Activated T-helper 9 cell treated with anti-CD3 and anti-CD28 coated beads, Interleukin-2, amount 50 U/mL, for 16 hours (primary cell): Measurements from ENCODE around the gene CCDC33.

ENCODE experiments used
- DNase-seq: peaks from one replicate; pipeline ENCODE4 v3.0.0-alpha.2; 2020; ENCODE audit warnings: low read depth

Gene CCDC33

DNA sequence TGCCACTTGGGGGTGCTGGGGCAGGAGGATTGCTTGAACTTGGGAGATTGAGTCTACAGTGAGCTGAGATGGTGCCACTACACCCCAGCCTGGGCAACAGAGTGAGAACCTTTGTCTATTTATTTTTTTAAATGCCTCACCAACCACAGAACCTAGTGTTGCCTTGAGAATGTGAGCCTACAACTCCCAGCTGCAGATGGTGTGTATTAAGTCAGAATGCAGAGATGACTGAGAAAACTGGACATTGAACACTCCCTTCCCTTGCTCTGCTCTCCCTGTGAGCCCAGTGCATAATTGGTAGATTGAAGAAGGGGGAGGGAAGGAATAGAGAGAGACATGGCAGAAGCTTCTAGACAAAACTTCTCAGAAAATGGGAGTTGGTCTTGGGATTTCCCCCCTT is 53.5 kb downstream of the CCDC33 start:
- DNase-seq = no peak

DNA sequence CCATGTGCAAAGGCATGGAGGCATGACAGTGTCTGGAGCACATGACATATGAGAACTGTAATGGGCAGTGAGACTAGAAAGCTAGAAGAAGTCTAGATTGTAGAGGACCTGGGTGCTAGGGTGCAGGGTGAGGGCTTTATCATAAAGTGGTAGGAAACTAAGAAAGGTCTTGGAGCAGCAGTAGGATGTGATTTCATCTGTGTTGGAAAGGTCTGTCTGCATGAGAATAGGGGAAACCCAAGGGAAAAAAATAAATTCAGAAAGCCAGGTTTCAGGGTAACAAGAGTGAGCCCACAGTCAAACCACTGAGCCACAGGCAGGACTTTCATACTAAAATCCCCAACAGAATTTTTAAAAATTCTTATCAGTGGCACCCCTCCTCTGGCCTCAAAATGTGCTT is 54.5 kb downstream of the CCDC33 start:
- no peak for DNase-seq

DNA sequence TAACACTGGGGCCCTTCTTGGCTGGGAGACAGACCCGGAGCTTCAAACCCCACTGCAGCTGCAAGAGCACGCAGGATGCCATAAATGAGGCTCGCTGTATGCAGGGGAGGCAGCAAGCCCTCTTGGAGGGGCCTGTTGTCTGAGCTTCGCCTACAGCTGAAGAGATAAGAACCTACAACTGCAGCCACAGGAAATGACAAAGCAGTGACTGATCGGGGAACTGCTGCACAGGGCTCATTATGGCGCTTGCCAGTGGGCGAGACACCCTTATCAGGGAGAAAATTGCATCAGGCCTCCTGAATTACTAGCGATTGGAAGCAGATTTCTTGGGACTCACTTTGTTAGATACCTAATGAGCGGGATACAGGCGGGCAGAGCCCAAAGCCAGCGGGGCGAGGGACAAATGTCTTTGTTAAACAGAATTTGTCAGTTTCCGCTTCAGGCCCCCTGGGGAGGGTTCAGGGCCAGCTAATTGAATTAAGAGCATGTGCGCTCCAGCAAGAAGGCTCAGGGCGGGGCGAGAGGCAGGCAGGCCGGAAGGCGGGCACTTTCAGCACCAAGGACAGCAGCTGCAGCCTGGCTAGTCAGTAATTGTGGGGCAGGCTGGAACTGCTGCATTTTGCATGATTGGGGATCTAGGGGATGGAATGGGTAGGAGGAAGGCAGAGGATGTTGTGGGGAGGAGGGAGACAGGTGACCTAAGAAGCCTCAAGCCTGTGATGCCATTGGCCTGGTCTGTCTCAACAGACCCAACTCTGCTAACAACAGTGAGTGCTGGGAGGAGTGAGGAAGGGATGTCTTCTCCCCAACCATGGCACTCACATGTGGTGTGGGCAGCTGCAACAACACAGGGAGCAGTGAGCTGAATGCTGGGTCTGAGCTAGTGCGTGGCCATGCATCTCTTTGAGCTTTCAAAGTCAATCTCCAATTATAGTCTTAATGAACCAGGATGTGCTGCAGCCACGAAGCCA is 55.3 kb downstream of the CCDC33 start:
- peak; percentile 21 for DNase-seq

DNA sequence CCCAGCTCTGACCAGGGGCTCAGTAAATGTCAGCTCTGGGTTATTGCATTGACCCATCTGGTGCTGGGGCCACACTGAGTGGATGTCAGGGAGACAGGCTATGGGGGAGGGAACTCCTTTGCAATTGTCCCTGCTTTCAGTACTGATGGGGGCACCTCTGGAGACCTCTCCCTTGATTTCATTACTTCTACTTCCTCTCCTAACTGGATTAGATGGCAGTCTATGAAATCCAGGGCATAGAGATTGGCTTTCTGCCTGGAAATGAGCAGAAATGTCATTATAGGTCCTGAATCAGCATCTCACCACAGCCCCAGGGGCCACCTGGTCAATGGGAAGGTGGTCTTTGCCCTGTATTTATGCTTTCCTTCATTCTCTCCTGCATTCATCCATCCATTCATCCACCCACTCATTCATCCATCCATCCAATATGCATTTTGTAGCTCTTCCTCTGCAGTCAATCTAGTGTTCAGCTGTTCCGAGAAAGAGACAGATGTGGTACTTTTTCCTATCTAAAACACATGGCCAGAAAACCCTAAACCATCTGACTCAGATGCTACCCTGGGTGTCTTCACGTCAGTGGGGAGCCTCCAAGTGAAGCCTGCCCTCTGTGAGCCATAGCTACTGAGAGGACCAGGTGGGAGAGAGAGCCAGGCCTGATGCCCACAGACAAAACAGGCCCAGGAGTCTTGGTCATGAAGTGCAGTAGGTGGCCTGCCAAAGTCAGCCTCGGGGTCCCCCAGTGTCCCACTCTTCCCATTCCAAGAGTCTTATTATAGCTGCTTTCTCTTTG is 57.1 kb downstream of the CCDC33 start:
- DNase-seq = no peak

DNA sequence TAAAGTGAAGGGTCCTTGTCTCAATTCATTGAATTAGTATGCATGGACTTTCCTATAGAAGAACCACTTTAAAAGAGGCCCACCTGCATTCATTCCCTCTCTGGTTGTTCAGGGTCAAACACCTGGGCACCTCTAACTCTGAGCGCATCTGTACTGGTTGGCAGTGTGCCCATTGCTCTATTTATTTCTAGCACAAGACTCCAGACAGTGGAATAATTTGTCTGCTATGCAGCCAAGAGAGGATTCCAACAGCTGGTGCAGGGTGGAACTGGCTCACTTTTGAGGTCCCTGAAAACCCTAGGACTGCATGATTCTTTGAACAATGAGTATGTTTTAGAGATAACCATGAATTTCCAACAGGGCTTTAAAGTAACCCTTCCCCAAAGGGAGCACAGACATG is 57.9 kb downstream of the CCDC33 start:
- DNase-seq = no peak

- no peak for DNase-seq
Observed at GRCh38 chr15:74295800-74296199, 59.7 kb downstream of the CCDC33 start.

DNA sequence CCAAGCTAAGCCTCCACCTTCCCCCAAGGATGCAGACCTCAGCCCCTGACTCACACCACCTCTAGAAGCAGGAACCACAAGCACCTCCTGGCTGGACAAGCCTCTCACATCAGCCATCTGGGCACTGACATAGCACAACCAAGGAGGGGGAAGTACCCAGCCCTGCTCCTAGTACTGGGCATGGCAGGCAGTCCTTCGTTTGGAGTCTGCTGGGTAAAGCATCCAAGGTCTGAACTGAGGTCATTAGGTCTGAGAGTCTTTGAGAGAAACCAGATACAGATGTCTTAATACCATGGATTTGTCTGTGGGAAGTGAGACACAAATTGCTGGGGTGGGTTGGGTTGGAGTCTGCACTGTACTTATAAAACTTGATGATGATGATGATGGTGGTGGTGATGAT is 61.8 kb downstream of the CCDC33 start:
- DNase-seq = no peak

DNA sequence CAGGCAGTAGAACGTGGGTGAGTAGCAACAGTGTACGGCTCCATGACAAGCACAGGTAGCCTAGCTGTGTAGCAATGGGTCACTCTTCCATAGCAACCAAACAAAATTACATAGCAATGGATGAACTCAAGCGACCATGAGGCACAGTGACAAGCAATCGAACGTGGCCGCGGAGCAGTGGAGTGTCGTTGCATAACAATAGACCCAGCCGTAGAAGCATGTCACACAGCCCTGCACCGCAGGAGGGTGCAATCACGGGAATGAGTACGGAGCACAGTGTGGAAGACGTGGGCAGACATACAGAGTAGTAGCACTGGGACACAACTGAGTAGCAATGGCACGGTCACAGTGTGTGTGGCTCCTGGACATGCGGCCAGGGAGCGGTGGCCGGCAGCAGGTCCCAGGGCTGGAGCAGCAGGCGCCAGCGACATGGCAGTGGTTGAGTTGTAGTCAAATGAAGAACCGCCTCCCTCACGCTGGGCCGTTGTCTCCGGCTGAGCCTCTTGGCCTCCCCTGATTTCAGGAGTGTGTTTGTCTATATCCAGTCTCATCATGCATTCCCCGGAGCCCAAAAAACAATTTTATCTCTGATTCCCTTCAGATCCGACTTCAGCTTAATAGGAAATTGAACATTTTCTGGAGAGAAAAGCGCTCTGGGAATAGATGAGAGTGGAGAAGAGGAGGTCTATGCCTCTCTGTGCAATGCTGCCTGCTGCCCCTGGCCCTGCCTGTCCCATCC is 64.1 kb downstream of the CCDC33 start:
- DNase-seq = no peak

GRCh38 chr15:74301583-74302361 is 65.6 kb downstream of the CCDC33 start:
- DNase-seq = no peak

GRCh38 chr15:74302821-74303359 is 66.8 kb downstream of the CCDC33 start:
- DNase-seq = no peak

DNA sequence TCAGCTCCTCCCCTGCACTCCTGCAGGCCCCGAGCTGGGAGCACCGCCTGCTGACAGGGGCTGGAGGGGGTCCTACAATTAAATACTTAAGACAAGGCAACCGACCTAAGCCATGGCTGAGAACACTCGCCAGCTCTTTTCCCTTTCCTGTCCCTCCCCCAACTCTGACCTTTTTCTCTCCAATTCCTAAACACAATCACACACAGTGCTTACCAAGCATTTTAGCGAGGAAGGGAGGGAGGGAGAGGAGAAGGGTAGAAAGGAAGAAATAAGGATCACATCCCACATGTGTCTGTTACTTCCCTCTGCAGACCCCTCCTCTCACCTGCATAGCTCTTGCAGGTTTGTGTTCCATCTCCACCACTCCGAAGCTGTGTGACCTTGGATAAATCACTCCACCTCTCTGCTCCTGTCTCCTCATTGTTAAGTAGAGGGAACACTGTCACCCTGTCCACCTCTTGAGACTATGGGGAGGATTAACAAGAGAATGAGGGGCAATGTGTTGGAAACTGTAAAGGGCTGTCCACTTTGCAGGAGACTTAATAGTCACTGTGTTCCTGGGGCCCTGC is 67.7 kb downstream of the CCDC33 start:
- DNase-seq = no peak

GRCh38 chr15:74304431-74304830 is 68.3 kb downstream of the CCDC33 start:
- DNase-seq = no peak

- no peak for DNase-seq
Observed at GRCh38 chr15:74305687-74306086, 69.6 kb downstream of the CCDC33 start.

DNA sequence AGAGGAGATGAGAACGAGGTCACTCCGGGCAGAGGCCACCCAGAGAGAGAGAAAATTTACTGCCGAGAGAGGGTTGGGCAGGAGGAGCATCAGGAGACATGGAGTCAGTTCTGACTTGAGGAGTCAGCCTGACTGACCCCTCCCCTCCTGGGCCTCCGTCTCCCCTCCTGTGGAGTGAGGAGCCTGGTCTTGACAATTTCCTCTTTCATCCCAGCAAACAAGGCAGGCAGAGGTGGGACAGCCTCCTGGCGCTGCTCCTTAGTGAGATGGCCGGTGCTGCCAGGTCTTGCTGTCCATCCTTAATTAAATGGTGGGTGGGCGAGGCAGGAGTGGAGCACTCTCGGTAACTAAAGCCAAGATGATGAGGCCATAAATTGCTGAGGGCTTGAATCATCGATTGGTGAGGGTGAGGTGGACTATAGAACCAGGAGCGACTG is 70.7 kb downstream of the CCDC33 start:
- no peak for DNase-seq

- DNase-seq = no peak
Observed at GRCh38 chr15:74307827-74308811, 72.0 kb downstream of the CCDC33 start.

- no peak for DNase-seq
Observed at GRCh38 chr15:74311734-74312444, 75.8 kb downstream of the CCDC33 start.

- no peak for DNase-seq
Observed at GRCh38 chr15:74312445-74313007, 76.4 kb downstream of the CCDC33 start.

DNA sequence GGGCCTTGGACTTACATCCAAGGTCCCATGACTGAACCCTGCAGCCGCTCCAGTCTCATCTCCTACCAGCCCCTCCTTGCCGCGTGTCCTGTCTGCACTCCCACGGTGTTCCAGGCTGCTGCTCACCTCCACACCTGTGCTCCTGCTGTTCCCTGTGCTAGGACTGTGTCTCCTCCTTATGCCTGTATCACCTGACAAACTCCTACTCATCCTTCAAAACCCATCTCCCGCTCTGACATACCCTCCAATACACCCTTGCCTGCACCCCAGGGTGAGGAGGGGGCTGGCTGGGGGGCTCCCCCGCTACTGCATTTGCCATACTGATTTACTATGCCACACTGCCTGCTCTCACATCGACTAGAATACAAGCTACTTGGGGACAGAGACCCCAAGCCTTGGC is 77.8 kb downstream of the CCDC33 start:
- no peak for DNase-seq
